ENCODE results near the gene ADAMTS17. TPM values are rescaled to one million over a fixed set of nuclear protein-coding genes. Genes with fewer than 3 reads are reported as not detected.

ADAMTS17 gene
- total and polyA plus RNA-seq, 4 donors: 0.28 to 46.9 (median 9.1) TPM

- H3K27ac ChIP-seq (ENCODE audit: low read depth in 1 of 2, low read length in 2 of 2): no peak overlapping the region
- TF ChIP-seq JUND (IDR thresholded peaks at IDR 0.05) (no peak), HNF4G (IDR thresholded peaks at IDR 0.05) (no peak), HNF4A (conservative IDR thresholded peaks at IDR 0.05) (no peak), NR2F2 (IDR thresholded peaks at IDR 0.05) (no peak), RXRA (IDR thresholded peaks at IDR 0.05) (no peak), SP1 (IDR thresholded peaks at IDR 0.05) (no peak), EGR1 (IDR thresholded peaks at IDR 0.05; ENCODE audit: low read depth in 2 of 2) (no peak), CTCF (IDR thresholded peaks at IDR 0.05; ENCODE audit: low read depth, low read length, missing input control) (no peak), YY1 (IDR thresholded peaks at IDR 0.05) (no peak), FOXA1 (IDR thresholded peaks at IDR 0.05) (no peak), ATF3 (IDR thresholded peaks at IDR 0.05) (no peak), TAF1 (conservative IDR thresholded peaks at IDR 0.05) (no peak), FOXA2 (IDR thresholded peaks at IDR 0.05) (no peak)
- TF ChIP-seq, protein P1, sequence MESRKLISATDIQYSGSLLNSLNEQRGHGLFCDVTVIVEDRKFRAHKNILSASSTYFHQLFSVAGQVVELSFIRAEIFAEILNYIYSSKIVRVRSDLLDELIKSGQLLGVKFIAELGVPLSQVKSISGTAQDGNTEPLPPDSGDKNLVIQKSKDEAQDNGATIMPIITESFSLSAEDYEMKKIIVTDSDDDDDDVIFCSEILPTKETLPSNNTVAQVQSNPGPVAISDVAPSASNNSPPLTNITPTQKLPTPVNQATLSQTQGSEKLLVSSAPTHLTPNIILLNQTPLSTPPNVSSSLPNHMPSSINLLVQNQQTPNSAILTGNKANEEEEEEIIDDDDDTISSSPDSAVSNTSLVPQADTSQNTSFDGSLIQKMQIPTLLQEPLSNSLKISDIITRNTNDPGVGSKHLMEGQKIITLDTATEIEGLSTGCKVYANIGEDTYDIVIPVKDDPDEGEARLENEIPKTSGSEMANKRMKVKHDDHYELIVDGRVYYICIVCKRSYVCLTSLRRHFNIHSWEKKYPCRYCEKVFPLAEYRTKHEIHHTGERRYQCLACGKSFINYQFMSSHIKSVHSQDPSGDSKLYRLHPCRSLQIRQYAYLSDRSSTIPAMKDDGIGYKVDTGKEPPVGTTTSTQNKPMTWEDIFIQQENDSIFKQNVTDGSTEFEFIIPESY (IDR thresholded peaks at IDR 0.05): no peak
- TF ChIP-seq, protein P2, sequence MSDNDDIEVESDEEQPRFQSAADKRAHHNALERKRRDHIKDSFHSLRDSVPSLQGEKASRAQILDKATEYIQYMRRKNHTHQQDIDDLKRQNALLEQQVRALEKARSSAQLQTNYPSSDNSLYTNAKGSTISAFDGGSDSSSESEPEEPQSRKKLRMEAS (IDR thresholded peaks at IDR 0.05): no peak
- TF ChIP-seq, protein P3, sequence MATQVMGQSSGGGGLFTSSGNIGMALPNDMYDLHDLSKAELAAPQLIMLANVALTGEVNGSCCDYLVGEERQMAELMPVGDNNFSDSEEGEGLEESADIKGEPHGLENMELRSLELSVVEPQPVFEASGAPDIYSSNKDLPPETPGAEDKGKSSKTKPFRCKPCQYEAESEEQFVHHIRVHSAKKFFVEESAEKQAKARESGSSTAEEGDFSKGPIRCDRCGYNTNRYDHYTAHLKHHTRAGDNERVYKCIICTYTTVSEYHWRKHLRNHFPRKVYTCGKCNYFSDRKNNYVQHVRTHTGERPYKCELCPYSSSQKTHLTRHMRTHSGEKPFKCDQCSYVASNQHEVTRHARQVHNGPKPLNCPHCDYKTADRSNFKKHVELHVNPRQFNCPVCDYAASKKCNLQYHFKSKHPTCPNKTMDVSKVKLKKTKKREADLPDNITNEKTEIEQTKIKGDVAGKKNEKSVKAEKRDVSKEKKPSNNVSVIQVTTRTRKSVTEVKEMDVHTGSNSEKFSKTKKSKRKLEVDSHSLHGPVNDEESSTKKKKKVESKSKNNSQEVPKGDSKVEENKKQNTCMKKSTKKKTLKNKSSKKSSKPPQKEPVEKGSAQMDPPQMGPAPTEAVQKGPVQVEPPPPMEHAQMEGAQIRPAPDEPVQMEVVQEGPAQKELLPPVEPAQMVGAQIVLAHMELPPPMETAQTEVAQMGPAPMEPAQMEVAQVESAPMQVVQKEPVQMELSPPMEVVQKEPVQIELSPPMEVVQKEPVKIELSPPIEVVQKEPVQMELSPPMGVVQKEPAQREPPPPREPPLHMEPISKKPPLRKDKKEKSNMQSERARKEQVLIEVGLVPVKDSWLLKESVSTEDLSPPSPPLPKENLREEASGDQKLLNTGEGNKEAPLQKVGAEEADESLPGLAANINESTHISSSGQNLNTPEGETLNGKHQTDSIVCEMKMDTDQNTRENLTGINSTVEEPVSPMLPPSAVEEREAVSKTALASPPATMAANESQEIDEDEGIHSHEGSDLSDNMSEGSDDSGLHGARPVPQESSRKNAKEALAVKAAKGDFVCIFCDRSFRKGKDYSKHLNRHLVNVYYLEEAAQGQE (IDR thresholded peaks at IDR 0.05): no peak
- 97% methylated on average over 6 of the region's 6 CpGs for WGBS
- DNase-seq (ENCODE audit: low spot score): no peak
- no peaks in the 10 kb centered on the region for H3K9me3 ChIP-seq (ENCODE audit: control insufficient read depth in 4 of 4, low read length in 3 of 4)
- H3K27me3 ChIP-seq (ENCODE audit: control insufficient read depth in 4 of 4, insufficient read depth in 4 of 4, low read length in 3 of 4): no peaks in the 10 kb centered on the region
- H3K4me1 ChIP-seq (ENCODE audit: control insufficient read depth in 4 of 4, insufficient read depth in 4 of 4, low read length in 3 of 4): peaks cover 0 to 7% (median 4%) of the 10 kb centered on the region in 4 donors
- peaks cover 0 to 5% (median 0%) of the 10 kb centered on the region in 4 donors for H3K36me3 ChIP-seq (ENCODE audit: control insufficient read depth in 4 of 4, insufficient read depth in 3 of 4, low read depth in 1 of 4, low read length in 3 of 4)
- no peak overlapping the region for H3K9ac ChIP-seq (ENCODE audit: low read depth in 1 of 2, low read length in 2 of 2)
- no peak overlapping the region for H3K4me3 ChIP-seq (ENCODE audit: low read depth in 1 of 3, low read length in 3 of 3)
These were observed 300.5 kb downstream of the ADAMTS17 start for GRCh38 chr15:100041127-100041828.
